GM13977 (cell line): Measurements from ENCODE around the gene F2RL2.

Source experiments
- DNase-seq: peaks from one replicate; pipeline ENCODE4 v3.0.0; 2012; ENCODE audit warnings: low spot score
- CTCF ChIP-seq: IDR thresholded peaks from 2 replicates; pipeline ENCODE4 v1.5.1; 2012; ENCODE audit warnings: mild to moderate bottlenecking, control low read depth; ENCODE audit not compliant: insufficient read depth; ENCODE audit errors: extremely low read depth, missing control alignments
- in situ Hi-C: fragments of 300-500 bp; cut with MboI; formaldehyde crosslinking; loops from one replicate; pipeline ENCODE4 v1.12.0; 2022; ENCODE audit warnings: low sequenced_read_pairs, low pct_unique_long_range_greater_than_20kb, mixed read lengths, inconsistent platforms; ENCODE audit not compliant: unreplicated experiment

Gene F2RL2

GRCh38 chr5:76595755-76596481 lies 27.3 kb downstream of the F2RL2 start:
- no peak for DNase-seq
- in situ Hi-C loops: loop anchor here (10.0 kb wide), 1 partner anchor 179 kb away; no protein-coding TSS in a partner anchor
- TF ChIP-seq CTCF: no peak

GRCh38 chr5:76594107-76594506 lies 29.1 kb downstream of the F2RL2 start:
- no peak for DNase-seq
- in situ Hi-C loops: loop anchor here (10.0 kb wide), 1 partner anchor 181 kb away; no protein-coding TSS in a partner anchor
- TF ChIP-seq CTCF: no peak

- DNase-seq: no peak
- no peak for TF ChIP-seq CTCF
- in situ Hi-C loops: loop anchor here (10.0 kb wide), 1 partner anchor 182 kb away; no protein-coding TSS in a partner anchor
Observed at GRCh38 chr5:76592692-76593091, 30.5 kb downstream of the F2RL2 start.

GRCh38 chr5:76591366-76591765 lies 31.8 kb downstream of the F2RL2 start:
- TF ChIP-seq CTCF: no peak
- no peak for DNase-seq
- in situ Hi-C loops: loop anchor here (10.0 kb wide), 1 partner anchor 183 kb away; no protein-coding TSS in a partner anchor

GRCh38 chr5:76590027-76590426 lies 33.2 kb downstream of the F2RL2 start:
- TF ChIP-seq CTCF: no peak
- peak; percentile 34 for DNase-seq
- in situ Hi-C loops: loop anchor here (10.0 kb wide), 1 partner anchor 185 kb away; no protein-coding TSS in a partner anchor

GRCh38 chr5:76586531-76586930 lies 36.7 kb downstream of the F2RL2 start:
- in situ Hi-C loops: no loop called here
- no peak for TF ChIP-seq CTCF
- no peak for DNase-seq
